ENCODE results near the gene ISLR.

- TF ChIP-seq CTCF (IDR thresholded peaks at IDR 0.05; ENCODE audit: insufficient read depth, low read length) (no peak), REST (IDR thresholded peaks at IDR 0.05; ENCODE audit: insufficient replicate concordance, low read depth) (no peak), SPI1 (IDR thresholded peaks at IDR 0.05; ENCODE audit: borderline replicate concordance, low read depth) (no peak), GABPA (IDR thresholded peaks at IDR 0.05; ENCODE audit: low read depth) (no peak), POLR2AphosphoS5 (IDR thresholded peaks at IDR 0.05; ENCODE audit: low read depth) (no peak)
Measured at GRCh38 chr15:74175271-74176191, 2.0 kb downstream of the ISLR start.

Measured in HL-60 (cell line).